Erythroblast (primary cell): ENCODE data around the gene EGFL7.

Experiments
- GATA1 ChIP-seq: IDR thresholded peaks from 2 replicates; pipeline ENCODE4 v1.6.1; 2011; ENCODE audit warnings: low read depth, mild to moderate bottlenecking, control low read depth, low read length, moderate library complexity
- POLR2A ChIP-seq: IDR thresholded peaks from 2 replicates; pipeline ENCODE4 v1.6.1; 2011; ENCODE audit warnings: mild to moderate bottlenecking, low read length

GRCh38 chr9:136671646-136672430, 9.1 kb downstream of the EGFL7 start:
- TF ChIP-seq POLR2A = no peak
- no peak for TF ChIP-seq GATA1
